NCI-H1436 (cell line): ENCODE data around the gene TMEM19.

Experiments used
- DNase-seq: peaks from one replicate; lab custom pipeline; 2025; lab: John Stamatoyannopoulos, UW

The TMEM19 gene

DNA sequence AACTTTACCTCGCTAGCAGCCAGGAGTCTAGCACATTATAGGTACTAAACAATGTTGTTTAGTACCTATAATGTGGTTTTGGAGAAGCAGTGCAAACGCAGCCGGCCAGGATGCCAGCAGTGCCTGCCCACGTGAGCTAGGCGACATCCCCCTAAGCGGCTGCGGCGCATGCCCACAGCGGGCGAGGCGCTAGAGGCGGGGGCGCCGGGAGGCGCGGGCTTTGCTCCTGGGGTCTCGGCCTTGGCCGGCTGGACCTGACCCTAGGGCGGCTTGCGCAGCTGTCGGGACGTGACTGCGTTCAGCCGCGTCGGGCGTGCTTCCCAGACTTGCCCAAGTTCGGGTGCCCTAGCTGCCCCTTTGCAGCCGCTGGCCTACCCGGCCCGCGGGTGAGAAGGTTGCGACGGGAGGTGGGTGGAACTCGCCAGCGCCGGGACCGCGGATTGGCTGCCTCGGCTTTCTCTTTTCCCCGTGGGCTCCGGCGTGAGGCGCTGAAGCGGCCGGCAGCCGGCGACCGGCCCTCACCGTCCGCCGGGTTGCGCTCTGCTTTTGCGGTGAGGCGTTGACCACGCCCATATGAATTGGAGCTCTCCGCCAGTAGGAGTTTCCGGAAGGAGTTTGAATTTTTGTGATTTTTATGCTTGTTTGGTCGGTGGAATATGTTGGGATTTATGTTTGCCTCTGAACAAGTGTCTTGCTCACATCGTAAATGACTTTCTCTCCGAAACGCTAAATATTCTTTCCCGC is at the start of gene TMEM19:
TSS of gene TMEM19 (plus strand) at position 169 of the 744 bp plus-strand sequence. CDS start 599 bp downstream, outside the sequence.
- peak; percentile 74 for DNase-seq

DNA sequence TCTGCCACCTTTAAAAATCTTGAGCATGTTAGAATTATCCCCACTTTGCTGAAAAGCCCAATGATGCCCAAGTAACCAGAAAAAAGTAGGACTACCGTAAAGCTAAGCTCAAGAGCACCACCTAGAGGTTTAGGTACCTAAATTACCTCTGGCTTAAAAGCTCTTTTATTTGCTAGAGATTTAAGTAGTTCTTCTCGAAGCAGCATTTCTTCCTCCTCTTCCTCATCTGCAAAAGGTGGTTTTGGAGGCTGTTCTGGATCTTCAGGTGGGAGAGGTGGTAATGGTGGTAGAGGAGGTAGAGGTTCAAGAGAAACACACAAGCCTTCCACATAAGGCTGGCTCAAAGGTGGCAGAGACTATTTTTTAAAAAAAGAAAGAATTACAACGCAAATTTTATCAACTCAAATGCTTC is 49.2 kb upstream of the TMEM19 start:
- DNase-seq = peak; percentile 64

DNA sequence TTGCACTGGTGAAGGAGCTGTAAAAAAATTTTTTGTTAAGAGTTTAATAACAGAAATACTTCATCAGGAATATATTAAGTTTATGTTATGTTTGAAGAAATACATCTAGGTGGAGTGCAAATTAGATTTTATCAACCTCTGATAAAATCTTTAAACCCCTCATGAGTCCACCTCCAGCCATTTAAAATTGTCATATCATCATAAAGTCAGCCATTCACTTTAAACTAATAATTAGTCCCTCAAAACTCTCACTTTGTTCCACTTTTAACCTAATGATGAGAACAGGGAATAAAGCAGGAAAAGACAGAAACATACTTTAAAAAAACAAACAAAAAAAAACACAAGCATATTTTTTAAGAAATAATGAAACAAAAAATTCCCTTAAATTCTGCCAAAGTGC is 47.4 kb upstream of the TMEM19 start:
- DNase-seq = no peak

DNA sequence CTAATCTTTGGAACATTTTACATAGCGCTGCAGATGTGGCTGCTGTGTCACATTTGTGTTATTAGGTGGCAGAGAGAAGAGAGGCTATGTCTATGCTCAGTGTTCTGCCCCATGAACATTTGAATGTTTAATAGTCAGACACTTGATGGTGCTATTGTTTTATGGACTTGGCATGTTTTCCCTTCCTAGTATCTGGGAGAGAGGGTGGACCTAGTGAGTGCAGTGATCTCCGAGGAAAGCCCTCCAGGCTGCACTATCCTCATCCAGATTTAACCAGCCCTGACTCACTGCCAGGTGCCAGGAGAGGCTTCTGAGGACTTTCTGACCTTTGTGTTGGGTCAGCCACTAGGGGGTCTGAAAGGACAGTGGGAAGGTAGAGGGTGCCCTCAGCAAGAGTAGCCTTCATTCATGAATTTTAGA is 46.5 kb upstream of the TMEM19 start:
- DNase-seq = no peak

DNA sequence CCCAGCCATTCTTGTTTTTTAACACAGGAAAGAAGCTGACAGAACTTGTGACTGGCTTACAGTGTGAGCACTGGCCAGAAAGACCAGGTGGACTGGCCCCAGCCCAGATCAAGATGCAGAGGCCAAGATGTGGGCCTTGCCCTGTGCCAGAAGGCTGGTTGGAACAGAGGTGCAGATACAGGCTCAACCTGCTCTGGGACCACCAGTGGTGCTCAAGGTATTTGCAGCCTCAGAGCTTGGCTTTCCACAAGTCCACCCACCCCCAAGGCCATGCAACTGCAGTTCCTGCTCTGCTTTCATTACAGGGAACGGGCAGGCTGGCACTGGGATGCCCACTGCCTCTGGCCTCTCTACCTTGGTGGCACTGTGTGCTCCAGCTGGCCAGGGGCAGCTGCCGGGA is 45.6 kb upstream of the TMEM19 start:
- no peak for DNase-seq

DNA sequence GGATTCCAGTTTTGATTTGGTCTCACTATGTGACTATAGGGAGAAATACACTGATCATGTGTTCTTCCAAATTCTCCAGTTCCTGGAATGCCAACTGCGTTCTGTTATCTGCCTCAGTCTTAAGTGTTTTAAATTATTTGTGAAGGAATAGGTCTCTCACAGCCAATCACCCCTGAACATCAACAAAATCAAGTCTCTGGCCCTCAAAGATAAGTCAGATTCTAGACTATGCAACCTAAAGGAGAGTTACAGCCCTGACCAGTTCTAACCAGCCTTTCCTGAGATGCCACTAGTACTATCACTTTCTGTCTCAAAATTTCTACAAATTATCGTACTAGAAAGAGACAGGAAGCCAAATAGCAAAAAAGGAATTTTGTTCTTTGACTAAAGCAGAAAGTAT is 44.5 kb upstream of the TMEM19 start:
- no peak for DNase-seq

DNA sequence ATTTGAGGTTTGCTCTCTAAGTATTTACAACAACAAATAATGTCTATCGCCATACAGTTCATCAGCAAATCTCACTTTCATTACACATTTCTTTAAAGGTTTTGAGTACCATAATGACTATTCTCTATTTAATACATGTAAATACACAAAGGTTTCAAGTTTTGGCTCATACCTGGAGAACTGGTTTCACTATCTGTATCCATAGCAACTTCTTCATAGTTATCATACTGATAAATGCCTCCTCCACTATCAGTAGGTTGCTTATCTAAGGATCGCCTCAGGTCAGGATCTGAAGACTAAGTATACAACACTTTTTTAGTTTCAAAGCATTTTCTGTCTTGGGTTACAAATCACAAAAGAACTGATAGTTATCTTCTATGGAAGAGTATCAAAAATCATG is 43.6 kb upstream of the TMEM19 start:
- DNase-seq = no peak

DNA sequence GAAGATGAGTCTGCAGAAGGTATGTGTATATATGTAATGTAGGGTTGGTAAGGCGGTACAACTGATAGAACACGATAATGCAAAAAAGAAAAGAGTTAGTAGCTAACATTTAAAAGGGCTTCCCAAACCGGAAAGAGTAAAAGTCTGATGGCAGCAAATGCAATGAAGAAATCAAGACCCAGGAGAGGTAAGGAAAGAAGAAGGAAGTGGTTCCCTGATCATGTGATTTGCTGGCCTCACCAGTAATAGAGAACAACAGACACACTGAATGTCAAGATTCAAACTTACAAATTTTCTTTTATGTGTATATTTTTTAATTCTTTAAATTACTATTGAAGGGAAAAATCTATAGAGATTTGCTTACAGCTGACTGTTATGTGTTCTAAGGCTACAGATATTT is 40.6 kb upstream of the TMEM19 start:
- DNase-seq = no peak

DNA sequence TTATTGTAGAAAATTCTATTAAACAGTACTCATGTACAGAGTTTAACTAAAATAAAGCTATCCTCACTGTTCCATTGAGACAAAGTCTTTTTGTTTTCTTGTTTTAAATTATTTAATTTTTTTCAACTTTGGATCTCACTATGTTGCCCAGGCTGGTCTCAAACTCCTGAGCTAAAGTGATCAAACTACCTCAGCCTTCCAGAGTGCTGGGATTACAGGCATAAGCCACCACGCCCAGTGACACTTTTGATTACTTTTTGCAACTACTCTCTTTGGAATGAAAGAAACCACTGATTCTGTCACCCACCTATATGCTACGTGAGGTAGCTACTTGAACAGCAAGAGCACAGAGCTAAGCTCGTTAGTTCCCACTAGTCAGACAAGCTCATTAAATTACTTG is 39.4 kb upstream of the TMEM19 start:
- DNase-seq = no peak

DNA sequence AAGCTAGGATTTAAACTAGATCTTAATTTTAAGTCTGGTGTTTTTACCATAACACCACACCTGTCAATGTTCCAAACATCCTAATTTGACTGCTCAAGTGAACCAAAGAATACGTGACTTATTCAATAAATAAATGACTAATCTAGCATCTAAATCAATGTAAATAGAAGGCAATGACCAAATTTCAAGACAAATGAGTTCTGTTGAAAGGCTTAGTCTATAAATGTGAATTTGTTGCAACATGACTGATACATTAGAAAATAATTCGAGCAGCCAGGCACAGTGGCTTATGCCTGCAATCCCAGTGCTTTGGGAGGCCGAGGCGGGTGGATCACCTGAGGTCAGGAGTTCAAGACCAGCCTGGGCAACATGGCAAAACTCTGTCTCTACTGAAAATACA is 37.3 kb upstream of the TMEM19 start:
- DNase-seq = no peak

DNA sequence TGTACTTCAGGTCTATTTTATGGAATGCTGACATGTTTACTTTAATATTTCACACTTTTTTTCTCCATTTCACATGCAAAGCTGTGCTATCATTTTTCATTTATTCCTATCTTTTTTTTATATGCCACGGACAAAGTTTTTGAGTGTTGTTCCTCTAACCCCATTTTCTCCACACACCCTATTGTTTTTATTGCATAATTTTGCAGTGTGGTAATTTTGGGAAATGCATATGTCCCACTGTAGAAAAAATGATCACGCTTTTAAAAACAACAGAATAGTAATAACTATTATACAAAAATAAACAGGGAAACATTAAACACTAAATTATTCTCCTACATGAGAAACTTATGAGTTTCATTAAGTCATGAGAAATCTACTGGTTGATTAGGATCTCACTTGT is 36.5 kb upstream of the TMEM19 start:
- no peak for DNase-seq

DNA sequence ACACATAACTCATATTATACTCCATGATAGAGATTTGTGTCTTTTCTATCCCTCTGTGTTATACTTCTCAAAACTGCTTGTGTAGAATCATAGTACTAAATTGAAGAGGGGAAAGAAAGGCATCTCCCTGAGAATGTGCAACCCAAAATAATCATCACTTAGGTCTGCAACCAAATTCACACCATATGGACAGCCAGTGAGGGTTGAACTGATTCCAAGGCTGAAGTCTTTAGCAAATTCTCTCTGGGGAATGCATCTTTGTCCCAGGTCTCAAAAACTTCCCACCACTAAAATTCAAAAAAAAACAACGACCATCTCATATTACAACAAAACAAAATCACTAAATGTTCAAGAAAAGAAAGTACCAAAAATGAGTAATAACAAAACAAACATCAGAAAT is 33.2 kb upstream of the TMEM19 start:
- DNase-seq = no peak

DNA sequence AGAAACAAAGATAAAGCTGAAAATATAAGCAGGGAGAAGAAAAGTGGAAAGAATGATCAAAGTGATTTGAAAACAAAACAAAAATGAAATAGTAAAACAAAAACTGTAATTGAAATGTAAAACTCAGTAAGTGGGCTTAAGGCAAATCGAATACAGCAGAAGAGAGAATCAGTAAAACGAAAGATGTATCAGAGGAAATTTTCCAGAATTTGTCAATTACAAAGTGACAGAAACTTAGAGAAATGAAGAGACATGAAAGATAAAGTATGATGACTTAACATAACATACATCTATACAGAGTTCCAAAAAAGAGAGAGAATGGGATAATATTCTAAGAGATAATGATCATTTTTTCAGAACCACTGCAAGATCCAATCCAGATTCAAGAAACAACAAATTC is 32.7 kb upstream of the TMEM19 start:
- no peak for DNase-seq

DNA sequence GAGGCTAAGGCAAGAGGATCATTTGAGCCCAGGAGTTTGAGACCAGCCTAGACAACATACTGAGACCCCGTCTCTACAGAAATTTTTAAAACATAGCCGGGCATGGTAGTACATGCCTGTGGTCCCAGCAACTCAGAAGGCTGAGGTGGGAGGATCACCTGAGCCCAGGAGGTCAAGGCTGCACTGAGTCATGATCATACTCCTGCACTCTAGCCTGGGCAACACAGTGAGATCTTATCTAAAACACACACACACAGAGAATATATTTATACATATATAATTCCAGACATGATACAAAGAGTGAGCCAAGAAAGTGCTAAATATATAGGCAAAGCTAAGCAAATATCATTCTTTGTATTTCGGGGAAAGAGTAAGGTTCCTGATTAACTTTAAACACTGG is 31.7 kb upstream of the TMEM19 start:
- no peak for DNase-seq

DNA sequence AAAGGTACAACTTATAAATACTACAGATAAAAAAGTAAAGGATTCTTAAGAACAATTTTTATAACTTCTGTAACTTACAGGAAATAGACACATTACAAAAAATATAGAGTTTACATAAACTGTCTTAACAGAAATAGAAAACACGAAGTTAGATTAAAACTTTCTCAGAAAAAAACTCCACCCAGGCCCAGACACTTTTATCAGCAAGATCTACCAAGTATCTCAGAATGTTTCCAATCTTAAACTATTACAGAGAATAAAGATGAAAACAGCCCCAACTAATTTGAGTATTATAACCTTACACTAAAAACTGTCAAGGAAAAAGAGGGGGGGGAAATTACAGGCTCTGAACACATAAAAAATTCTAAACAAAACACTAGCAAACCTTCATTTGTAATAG is 30.4 kb upstream of the TMEM19 start:
- no peak for DNase-seq

DNA sequence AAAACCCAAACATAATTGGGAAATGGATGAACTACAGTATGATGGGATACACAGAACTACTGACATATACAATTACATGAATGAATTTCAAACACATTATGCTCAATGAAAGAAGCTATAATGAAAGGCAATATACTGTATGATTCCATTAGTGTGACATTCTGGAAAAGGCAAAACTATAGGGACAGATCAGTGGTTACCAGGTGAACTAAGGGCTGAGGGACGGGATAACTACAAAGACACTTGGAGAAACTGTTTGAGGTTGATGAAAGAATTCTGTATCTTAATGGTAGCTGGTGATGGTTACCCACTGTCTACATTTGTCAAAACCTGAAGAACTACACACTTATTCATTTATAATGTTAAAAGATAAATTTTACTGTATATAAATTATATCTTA is 30.0 kb upstream of the TMEM19 start:
- no peak for DNase-seq

DNA sequence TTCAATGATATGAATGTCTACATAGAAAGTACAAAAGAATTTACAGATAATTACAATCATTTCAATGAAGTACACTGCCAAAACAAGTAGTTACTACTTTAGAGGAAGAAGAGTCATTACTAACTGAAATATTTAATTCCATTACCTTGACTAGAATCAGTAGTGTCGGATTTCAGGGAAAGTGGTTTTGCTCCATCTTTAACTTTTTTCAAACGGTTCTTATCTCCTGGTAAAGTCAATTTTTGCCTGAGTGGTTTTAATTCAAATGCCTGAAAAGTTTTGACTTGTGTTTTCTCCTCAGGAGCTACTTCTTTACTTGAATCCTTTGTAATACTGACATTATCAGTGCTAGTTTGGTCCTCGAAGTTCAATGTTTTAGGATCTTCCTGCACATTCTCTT is 29.1 kb upstream of the TMEM19 start:
- no peak for DNase-seq

DNA sequence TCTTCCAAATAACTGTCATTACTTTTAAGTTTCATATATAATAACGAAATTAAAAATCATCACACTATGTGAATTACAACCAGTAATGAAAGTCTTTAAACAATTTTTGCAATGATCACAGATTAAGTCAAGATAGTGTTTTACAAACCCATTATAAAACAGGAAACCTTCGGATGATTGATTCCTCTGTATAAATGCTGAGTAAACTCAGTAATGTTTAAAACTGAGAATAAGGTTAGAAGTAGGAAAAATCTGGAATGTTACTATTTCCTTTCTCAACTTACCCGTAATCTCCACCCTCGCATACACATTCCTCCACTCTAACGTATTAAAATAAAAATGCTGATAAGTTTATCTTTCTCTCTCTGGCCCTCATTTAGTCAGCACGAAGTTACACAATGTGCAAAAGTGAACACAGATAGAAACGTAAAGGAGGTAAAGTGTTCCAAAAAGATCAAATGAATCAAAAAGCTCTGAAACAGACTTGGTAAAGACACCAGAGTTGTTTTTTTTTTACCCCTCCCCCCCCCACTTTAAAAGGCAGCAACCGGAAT is 23.8 kb upstream of the TMEM19 start:
- no peak for DNase-seq

DNA sequence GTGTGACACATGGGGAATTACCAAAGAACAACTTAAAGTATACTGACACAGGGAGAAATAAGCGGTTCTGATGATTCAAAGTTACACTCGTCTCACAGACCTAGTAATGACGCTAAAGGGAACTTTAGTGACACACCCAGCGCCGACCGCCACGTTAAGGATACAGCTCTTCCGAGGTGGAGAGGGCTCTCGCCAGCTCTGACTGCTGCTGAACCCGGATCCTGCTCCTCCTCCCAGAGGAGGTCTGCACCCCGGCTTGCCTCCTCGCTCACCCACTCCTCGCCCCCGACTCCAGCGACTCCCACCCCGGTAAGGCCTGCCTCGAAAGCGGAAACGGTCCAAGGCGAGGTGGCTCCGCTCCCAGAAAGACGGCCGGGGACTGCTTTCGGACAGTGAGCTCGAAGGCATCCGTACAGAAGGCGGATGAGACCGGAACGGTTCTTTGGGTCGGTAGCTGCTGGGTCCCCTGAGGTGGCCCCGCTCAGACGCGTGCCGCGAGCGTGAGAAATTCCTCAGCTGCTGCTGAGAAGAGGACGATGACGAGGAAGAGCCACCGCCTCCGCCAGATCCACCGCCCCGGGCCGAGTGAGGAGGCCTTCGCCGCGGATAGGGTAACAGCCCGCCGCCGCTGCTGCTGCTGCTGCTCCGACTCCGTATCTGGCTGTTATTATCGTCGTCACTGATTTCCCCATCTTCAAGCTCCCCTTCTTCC is 22.9 kb upstream of the TMEM19 start:
- no peak for DNase-seq

DNA sequence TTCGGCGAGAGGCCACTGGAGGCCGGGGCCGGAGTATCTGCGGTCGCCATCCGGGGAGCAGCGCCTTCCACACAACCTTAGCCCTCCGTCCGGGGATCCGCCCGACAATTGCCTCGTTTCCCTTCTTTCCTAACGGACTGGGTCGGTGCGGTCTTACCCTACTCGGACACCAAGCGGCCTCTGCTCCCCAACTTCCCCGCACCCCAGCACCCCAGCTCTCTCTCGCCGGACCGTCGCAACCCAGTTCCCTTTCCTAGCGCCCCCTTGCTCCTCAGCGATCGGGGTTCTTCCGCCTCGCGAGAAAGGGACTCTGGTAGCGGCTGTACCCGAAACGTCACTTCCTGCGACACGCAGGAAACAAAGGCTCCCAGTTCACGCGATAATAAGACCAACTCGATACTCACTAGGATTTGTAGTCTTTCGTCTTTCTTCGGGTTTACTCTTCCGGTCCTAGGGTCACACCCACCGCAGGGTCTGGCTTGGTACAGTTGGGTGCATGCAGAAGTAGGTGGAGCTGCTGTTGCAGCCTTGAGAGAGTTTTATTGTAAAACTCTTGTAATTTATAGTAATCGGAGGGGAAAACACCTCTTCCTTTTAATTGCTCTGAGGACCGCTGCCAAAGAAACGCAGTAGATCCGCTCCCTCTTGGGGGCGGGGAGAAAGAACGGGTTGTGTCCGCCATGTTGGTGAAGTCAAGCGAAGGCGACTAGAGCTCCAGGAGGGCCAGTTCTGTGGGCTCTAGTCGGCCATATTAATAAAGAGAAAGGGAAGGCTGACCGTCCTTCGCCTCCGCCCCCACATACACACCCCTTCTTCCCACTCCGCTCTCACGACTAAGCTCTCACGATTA is 22.1 kb upstream of the TMEM19 start, which contains the start of the genes THAP2 and ZFC3H1:
TSS of gene THAP2 (plus strand) at position 741 of the 850 bp plus-strand sequence. CDS start 209 bp downstream, outside the sequence.
TSS of gene ZFC3H1 (minus strand) at position 288 of the 850 bp plus-strand sequence. CDS start at position 50, 238 bp downstream.
- DNase-seq = peak; percentile 97

DNA sequence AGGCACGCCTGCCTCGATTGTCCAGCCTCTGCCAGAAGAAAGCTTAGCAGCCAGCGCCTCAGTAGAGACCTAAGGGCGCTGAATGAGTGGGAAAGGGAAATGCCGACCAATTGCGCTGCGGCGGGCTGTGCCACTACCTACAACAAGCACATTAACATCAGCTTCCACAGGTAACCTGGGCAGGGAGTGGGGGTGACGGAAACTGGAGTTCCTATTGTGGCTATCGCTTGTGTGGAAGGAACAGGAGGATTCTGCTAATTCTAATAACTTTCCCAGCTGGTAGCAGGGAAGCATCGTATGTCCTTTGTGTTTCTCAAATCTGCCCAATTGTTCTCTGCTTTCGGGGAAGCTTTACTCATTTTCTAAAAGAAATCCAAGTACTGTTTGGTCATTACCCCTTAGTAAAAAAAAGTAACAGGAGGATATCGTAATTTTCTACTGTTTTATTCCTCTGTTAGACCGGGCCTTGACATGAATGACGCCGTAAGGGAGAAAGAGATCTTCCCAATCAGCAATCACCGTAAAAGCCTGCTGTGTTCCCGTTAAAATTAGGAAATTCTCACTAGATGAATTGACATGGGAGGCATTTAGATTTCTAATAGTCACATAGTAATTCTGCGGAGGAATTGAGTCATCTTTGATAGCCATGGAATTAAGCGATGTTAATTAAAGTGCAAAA is 21.3 kb upstream of the TMEM19 start:
- peak; percentile 25 for DNase-seq

DNA sequence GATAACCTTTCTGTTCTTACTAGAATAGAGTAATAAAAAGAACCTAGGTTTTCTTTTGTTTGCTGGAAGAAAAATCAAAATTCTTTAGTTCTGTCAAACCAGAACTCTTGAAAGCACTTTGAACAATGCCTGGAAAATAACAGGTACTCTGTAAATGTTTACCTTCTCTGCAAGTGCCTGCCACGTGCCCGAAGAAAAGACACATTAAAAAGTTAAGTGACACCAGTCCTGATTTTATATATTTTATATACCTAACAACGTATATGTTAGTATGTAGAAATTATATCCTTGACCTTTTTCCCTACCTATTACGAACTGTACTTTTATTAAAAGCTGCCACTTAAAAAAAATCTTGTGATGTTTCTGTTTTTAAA is 20.8 kb upstream of the TMEM19 start:
- DNase-seq = no peak
